HEK293 (cell line): Measurements from ENCODE around the gene CCBE1.

Experiments
- GLI2 ChIP-seq: fragments of 450-650 bp; formaldehyde crosslinking; IDR thresholded peaks from 2 replicates; pipeline ENCODE4; 2017; ENCODE audit warnings: missing biosample characterization, missing genetic modification characterization, low read depth, borderline replicate concordance
- KLF7 ChIP-seq: fragments of 450-650 bp; formaldehyde crosslinking; IDR thresholded peaks from 2 replicates; pipeline ENCODE4 v1.5.1; 2016; ENCODE audit warnings: missing biosample characterization, missing genetic modification characterization, borderline replicate concordance
- SP2 ChIP-seq: fragments of 450-650 bp; formaldehyde crosslinking; IDR thresholded peaks from 2 replicates; pipeline ENCODE4 v1.5.1; 2016; ENCODE audit warnings: missing biosample characterization, missing genetic modification characterization
- TCF7L2 ChIP-seq: IDR thresholded peaks from 2 replicates; pipeline ENCODE4 v1.6.1; 2011; ENCODE audit warnings: low read depth, mild to moderate bottlenecking, inconsistent platforms, low read length, moderate library complexity, borderline replicate concordance
- YY2 ChIP-seq: fragments of 450-650 bp; formaldehyde crosslinking; IDR thresholded peaks from 2 replicates; pipeline ENCODE4 v1.5.1; 2016; ENCODE audit warnings: missing biosample characterization, missing genetic modification characterization
- ZBTB48 ChIP-seq: fragments of 450-650 bp; formaldehyde crosslinking; IDR thresholded peaks from 2 replicates; pipeline ENCODE4 v1.5.1; 2016; ENCODE audit warnings: missing biosample characterization, missing genetic modification characterization
- ZIC2 ChIP-seq: fragments of 450-650 bp; formaldehyde crosslinking; IDR thresholded peaks from 2 replicates; pipeline ENCODE4 v1.5.1; 2016; ENCODE audit warnings: missing biosample characterization, missing genetic modification characterization
- ZNF140 ChIP-seq: fragments of 450-650 bp; formaldehyde crosslinking; IDR thresholded peaks from 2 replicates; pipeline ENCODE4 v1.5.1; 2016; ENCODE audit warnings: missing biosample characterization, missing genetic modification characterization
- ZNF19 ChIP-seq: fragments of 450-650 bp; formaldehyde crosslinking; IDR thresholded peaks from 2 replicates; pipeline ENCODE4; 2016; ENCODE audit warnings: missing biosample characterization, missing genetic modification characterization, low read depth
- ZNF433 ChIP-seq: fragments of 450-650 bp; formaldehyde crosslinking; IDR thresholded peaks from 2 replicates; pipeline ENCODE4 v1.5.1; 2016; ENCODE audit warnings: missing biosample characterization, missing genetic modification characterization, low read depth
- ZNF473 ChIP-seq: fragments of 450-650 bp; formaldehyde crosslinking; IDR thresholded peaks from 2 replicates; pipeline ENCODE4 v1.5.1; 2017; ENCODE audit warnings: missing biosample characterization, missing genetic modification characterization
- ZNF549 ChIP-seq: fragments of 450-650 bp; IDR thresholded peaks from 2 replicates; pipeline ENCODE4 v1.5.1; 2018; ENCODE audit warnings: missing biosample characterization, missing genetic modification characterization, mild to moderate bottlenecking, inconsistent platforms, moderate library complexity
- ZNF629 ChIP-seq: fragments of 450-650 bp; formaldehyde crosslinking; IDR thresholded peaks from 2 replicates; pipeline ENCODE4 v1.5.1; 2017; ENCODE audit warnings: missing biosample characterization, missing genetic modification characterization
- ZNF664 ChIP-seq: fragments of 450-650 bp; formaldehyde crosslinking; IDR thresholded peaks from 2 replicates; pipeline ENCODE4 v1.5.1; 2016; ENCODE audit warnings: missing biosample characterization, missing genetic modification characterization
- ZSCAN23 ChIP-seq: fragments of 450-650 bp; formaldehyde crosslinking; IDR thresholded peaks from 2 replicates; pipeline ENCODE4 v1.5.1; 2016; ENCODE audit warnings: missing biosample characterization, missing genetic modification characterization
- ZSCAN30 ChIP-seq: fragments of 450-650 bp; IDR thresholded peaks from 2 replicates; pipeline ENCODE4 v1.5.1; 2018; ENCODE audit warnings: missing biosample characterization, mild to moderate bottlenecking, missing genetic modification characterization, moderate library complexity
- TF ChIP-seq, protein P1 (sequence below): fragments of 450-650 bp; formaldehyde crosslinking; IDR thresholded peaks from 2 replicates; pipeline ENCODE4 v1.5.1; 2016; ENCODE audit warnings: missing biosample characterization, missing genetic modification characterization
- TF ChIP-seq, protein P2 (sequence below): fragments of 450-650 bp; formaldehyde crosslinking; IDR thresholded peaks from 2 replicates; pipeline ENCODE4 v1.5.1; 2016; ENCODE audit warnings: missing biosample characterization, missing genetic modification characterization
- TF ChIP-seq, protein P3 (sequence below): fragments of 450-650 bp; formaldehyde crosslinking; IDR thresholded peaks from 2 replicates; pipeline ENCODE4 v1.5.1; 2016; ENCODE audit warnings: missing biosample characterization, missing genetic modification characterization
- TF ChIP-seq, protein P4 (sequence below): fragments of 450-650 bp; formaldehyde crosslinking; IDR thresholded peaks from 2 replicates; pipeline ENCODE4 v1.5.1; 2016; ENCODE audit warnings: missing biosample characterization, missing genetic modification characterization
- TF ChIP-seq, protein P5 (sequence below): fragments of 450-650 bp; formaldehyde crosslinking; IDR thresholded peaks from 2 replicates; pipeline ENCODE4 v1.5.1; 2016; ENCODE audit warnings: missing biosample characterization, missing genetic modification characterization, borderline replicate concordance

CCBE1 gene

DNA sequence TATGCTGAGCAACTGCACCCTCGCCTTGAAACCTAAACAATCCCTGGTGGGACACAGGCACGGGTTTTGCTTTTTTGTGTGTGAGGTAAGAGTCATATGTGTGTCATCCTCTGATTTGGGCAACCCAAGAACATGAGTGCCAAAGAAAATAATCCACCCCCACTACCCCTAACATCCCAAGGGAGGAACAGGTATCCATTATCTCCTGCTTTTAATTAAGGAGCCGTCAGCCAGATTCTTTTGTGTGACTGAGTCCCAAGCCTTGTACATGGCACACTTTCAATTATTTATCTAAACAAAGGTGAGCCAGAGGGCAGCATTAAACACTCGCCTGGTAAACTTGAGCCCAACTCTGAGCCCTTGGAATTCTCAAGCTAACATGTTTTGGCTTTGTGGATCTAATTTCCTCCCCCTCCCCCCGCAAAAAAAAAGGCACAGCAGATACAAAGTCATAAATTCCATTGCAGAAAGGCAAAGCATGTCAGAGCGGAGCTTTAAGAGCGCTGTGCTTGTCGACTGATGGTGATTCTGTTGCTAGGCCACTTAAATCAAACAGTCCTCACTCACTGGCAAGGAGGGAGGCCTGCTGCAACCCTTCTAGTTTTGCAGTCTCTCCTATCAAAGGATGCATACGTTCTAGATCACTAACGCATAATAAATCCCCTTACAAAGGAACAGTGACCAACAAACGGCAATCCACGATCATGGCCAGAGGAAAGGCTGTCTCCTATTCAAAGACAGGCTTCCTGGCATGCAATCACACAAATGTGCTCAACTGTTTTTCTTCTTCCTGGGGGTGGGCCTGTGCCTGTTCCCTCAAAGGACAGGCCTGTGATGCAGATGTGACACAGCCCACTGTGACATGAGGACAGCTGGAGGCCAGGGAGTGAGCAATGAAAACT is 194.7 kb downstream of the CCBE1 start (continued):
- TF ChIP-seq, protein P1, sequence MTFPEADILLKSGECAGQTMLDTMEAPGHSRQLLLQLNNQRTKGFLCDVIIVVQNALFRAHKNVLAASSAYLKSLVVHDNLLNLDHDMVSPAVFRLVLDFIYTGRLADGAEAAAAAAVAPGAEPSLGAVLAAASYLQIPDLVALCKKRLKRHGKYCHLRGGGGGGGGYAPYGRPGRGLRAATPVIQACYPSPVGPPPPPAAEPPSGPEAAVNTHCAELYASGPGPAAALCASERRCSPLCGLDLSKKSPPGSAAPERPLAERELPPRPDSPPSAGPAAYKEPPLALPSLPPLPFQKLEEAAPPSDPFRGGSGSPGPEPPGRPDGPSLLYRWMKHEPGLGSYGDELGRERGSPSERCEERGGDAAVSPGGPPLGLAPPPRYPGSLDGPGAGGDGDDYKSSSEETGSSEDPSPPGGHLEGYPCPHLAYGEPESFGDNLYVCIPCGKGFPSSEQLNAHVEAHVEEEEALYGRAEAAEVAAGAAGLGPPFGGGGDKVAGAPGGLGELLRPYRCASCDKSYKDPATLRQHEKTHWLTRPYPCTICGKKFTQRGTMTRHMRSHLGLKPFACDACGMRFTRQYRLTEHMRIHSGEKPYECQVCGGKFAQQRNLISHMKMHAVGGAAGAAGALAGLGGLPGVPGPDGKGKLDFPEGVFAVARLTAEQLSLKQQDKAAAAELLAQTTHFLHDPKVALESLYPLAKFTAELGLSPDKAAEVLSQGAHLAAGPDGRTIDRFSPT (tag by site-specific recombination), result no peak
- no peak for TF ChIP-seq SP2
- TF ChIP-seq YY2, result no peak
- TF ChIP-seq, protein P2, sequence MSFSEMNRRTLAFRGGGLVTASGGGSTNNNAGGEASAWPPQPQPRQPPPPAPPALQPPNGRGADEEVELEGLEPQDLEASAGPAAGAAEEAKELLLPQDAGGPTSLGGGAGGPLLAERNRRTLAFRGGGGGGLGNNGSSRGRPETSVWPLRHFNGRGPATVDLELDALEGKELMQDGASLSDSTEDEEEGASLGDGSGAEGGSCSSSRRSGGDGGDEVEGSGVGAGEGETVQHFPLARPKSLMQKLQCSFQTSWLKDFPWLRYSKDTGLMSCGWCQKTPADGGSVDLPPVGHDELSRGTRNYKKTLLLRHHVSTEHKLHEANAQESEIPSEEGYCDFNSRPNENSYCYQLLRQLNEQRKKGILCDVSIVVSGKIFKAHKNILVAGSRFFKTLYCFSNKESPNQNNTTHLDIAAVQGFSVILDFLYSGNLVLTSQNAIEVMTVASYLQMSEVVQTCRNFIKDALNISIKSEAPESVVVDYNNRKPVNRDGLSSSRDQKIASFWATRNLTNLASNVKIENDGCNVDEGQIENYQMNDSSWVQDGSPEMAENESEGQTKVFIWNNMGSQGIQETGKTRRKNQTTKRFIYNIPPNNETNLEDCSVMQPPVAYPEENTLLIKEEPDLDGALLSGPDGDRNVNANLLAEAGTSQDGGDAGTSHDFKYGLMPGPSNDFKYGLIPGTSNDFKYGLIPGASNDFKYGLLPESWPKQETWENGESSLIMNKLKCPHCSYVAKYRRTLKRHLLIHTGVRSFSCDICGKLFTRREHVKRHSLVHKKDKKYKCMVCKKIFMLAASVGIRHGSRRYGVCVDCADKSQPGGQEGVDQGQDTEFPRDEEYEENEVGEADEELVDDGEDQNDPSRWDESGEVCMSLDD (tag by site-specific recombination), result no peak
- TF ChIP-seq ZNF629, result peak; percentile 91
- TF ChIP-seq, protein P3, sequence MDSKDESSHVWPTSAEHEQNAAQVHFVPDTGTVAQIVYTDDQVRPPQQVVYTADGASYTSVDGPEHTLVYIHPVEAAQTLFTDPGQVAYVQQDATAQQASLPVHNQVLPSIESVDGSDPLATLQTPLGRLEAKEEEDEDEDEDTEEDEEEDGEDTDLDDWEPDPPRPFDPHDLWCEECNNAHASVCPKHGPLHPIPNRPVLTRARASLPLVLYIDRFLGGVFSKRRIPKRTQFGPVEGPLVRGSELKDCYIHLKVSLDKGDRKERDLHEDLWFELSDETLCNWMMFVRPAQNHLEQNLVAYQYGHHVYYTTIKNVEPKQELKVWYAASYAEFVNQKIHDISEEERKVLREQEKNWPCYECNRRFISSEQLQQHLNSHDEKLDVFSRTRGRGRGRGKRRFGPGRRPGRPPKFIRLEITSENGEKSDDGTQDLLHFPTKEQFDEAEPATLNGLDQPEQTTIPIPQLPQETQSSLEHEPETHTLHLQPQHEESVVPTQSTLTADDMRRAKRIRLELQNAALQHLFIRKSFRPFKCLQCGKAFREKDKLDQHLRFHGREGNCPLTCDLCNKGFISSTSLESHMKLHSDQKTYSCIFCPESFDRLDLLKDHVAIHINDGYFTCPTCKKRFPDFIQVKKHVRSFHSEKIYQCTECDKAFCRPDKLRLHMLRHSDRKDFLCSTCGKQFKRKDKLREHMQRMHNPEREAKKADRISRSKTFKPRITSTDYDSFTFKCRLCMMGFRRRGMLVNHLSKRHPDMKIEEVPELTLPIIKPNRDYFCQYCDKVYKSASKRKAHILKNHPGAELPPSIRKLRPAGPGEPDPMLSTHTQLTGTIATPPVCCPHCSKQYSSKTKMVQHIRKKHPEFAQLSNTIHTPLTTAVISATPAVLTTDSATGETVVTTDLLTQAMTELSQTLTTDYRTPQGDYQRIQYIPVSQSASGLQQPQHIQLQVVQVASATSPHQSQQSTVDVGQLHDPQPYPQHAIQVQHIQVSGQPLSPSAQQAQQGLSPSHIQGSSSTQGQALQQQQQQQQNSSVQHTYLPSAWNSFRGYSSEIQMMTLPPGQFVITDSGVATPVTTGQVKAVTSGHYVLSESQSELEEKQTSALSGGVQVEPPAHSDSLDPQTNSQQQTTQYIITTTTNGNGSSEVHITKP (tag by site-specific recombination), result peak; percentile 40; the same call in 1 of the 2 replicates
- TF ChIP-seq GLI2 (tag by site-specific recombination), result peak; percentile 54
- TF ChIP-seq ZBTB48 (tag by site-specific recombination), result peak; percentile 90
- TF ChIP-seq, protein P4, sequence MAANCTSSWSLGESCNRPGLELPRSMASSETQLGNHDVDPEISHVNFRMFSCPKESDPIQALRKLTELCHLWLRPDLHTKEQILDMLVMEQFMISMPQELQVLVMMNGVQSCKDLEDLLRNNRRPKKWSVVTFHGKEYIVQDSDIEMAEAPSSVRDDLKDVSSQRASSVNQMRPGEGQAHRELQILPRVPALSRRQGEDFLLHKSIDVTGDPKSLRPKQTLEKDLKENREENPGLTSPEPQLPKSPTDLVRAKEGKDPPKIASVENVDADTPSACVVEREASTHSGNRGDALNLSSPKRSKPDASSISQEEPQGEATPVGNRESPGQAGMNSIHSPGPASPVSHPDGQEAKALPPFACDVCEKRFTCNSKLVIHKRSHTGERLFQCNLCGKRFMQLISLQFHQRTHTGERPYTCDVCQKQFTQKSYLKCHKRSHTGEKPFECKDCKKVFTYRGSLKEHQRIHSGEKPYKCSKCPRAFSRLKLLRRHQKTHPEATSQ, result no peak
- no peak for TF ChIP-seq TCF7L2
- TF ChIP-seq ZNF664 (tag by site-specific recombination), result no peak; the same call in 1 of the 2 replicates
- TF ChIP-seq ZSCAN30, result no peak; the same call in 1 of the 2 replicates
- no peak for TF ChIP-seq ZIC2 (tag by site-specific recombination)
- TF ChIP-seq ZNF19, result no peak
- no peak for TF ChIP-seq KLF7 (tag by site-specific recombination)
- TF ChIP-seq, protein P5, sequence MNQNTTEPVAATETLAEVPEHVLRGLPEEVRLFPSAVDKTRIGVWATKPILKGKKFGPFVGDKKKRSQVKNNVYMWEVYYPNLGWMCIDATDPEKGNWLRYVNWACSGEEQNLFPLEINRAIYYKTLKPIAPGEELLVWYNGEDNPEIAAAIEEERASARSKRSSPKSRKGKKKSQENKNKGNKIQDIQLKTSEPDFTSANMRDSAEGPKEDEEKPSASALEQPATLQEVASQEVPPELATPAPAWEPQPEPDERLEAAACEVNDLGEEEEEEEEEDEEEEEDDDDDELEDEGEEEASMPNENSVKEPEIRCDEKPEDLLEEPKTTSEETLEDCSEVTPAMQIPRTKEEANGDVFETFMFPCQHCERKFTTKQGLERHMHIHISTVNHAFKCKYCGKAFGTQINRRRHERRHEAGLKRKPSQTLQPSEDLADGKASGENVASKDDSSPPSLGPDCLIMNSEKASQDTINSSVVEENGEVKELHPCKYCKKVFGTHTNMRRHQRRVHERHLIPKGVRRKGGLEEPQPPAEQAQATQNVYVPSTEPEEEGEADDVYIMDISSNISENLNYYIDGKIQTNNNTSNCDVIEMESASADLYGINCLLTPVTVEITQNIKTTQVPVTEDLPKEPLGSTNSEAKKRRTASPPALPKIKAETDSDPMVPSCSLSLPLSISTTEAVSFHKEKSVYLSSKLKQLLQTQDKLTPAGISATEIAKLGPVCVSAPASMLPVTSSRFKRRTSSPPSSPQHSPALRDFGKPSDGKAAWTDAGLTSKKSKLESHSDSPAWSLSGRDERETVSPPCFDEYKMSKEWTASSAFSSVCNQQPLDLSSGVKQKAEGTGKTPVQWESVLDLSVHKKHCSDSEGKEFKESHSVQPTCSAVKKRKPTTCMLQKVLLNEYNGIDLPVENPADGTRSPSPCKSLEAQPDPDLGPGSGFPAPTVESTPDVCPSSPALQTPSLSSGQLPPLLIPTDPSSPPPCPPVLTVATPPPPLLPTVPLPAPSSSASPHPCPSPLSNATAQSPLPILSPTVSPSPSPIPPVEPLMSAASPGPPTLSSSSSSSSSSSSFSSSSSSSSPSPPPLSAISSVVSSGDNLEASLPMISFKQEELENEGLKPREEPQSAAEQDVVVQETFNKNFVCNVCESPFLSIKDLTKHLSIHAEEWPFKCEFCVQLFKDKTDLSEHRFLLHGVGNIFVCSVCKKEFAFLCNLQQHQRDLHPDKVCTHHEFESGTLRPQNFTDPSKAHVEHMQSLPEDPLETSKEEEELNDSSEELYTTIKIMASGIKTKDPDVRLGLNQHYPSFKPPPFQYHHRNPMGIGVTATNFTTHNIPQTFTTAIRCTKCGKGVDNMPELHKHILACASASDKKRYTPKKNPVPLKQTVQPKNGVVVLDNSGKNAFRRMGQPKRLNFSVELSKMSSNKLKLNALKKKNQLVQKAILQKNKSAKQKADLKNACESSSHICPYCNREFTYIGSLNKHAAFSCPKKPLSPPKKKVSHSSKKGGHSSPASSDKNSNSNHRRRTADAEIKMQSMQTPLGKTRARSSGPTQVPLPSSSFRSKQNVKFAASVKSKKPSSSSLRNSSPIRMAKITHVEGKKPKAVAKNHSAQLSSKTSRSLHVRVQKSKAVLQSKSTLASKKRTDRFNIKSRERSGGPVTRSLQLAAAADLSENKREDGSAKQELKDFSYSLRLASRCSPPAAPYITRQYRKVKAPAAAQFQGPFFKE, result no peak
- TF ChIP-seq ZNF433 (tag by site-specific recombination), result no peak
- TF ChIP-seq ZNF140 (tag by site-specific recombination), result no peak
- TF ChIP-seq ZNF473 (tag by site-specific recombination), result no peak
- TF ChIP-seq ZSCAN23, result no peak
- peak; percentile 74 for TF ChIP-seq ZNF549
